ENCODE measurements around the gene ZFHX3. TPM values are rescaled to one million over a fixed set of nuclear protein-coding genes. Genes with fewer than 3 reads are reported as not detected.

ZFHX3 gene
- total RNA-seq, 2 donors from 2014 or later = 0.79 to 2.2 TPM

- Histone ChIP-seq H3K36me3 (ENCODE audit: control insufficient read depth, insufficient read depth, low read length) (no peaks in the 10 kb centered on the region), H3K27ac (ENCODE audit: low read depth, low read length) (no peak overlapping the region), H3K4me3 (ENCODE audit: low read length) (no peak overlapping the region), H3K9ac (ENCODE audit: extremely low read depth, low read length, poor library complexity, severe bottlenecking) (no peak overlapping the region), H3K9me3 (ENCODE audit: control insufficient read depth, low read length) (no peaks in the 10 kb centered on the region), H3K27me3 (ENCODE audit: control insufficient read depth, insufficient read depth, low read length, poor library complexity, severe bottlenecking) (peaks cover 7% of the 10 kb centered on the region), H3K4me1 (ENCODE audit: control insufficient read depth, insufficient read depth, low read length) (no peaks in the 10 kb centered on the region)
- Mint-ChIP-seq H3K27me3 (ENCODE audit: insufficient read depth) (peaks cover 7% of the 10 kb centered on the region), H3K9me3 (no peaks in the 10 kb centered on the region), H3K4me1 (no peaks in the 10 kb centered on the region), H3K36me3 (ENCODE audit: low read depth) (peaks cover 13% of the 10 kb centered on the region), H3K4me3 (no peak overlapping the region), H3K27ac (no peak overlapping the region)
- TF ChIP-seq CTCF (conservative IDR thresholded peaks at IDR 0.05) = no peak
- WGBS, 2 experiments (ENCODE audit: insufficient coverage in 1 of 2, insufficient read length in 1 of 2) = 94 to 96% methylated on average over 10 to 12 of the region's 12 CpGs
- no peak for DNase-seq
Measured at GRCh38 chr16:72793716-72794115, 254.2 kb downstream of the ZFHX3 start.

- WGBS, 2 experiments (ENCODE audit: insufficient coverage in 1 of 2, insufficient read length in 1 of 2) = 96 to 97% methylated on average over 4 to 5 of the region's 5 CpGs
- H3K4me1 ChIP-seq (ENCODE audit: control insufficient read depth, insufficient read depth, low read length) = peaks cover 5% of the 10 kb centered on the region
- H3K4me1 Mint-ChIP-seq = peaks cover 2% of the 10 kb centered on the region
- no peak for TF ChIP-seq CTCF (conservative IDR thresholded peaks at IDR 0.05)
- H3K27ac ChIP-seq (ENCODE audit: low read depth, low read length) = no peak overlapping the region
- no peak overlapping the region for H3K4me3 ChIP-seq (ENCODE audit: low read length)
- H3K36me3 ChIP-seq (ENCODE audit: control insufficient read depth, insufficient read depth, low read length) = no peaks in the 10 kb centered on the region
- H3K27ac Mint-ChIP-seq = no peak overlapping the region
- no peaks in the 10 kb centered on the region for H3K9me3 Mint-ChIP-seq
- no peak for DNase-seq
- H3K27me3 Mint-ChIP-seq (ENCODE audit: insufficient read depth) = peaks cover 12% of the 10 kb centered on the region
- H3K9me3 ChIP-seq (ENCODE audit: control insufficient read depth, low read length) = no peaks in the 10 kb centered on the region
- H3K4me3 Mint-ChIP-seq = no peak overlapping the region
- peaks cover 7% of the 10 kb centered on the region for H3K27me3 ChIP-seq (ENCODE audit: control insufficient read depth, insufficient read depth, low read length, poor library complexity, severe bottlenecking)
- H3K36me3 Mint-ChIP-seq (ENCODE audit: low read depth) = peaks cover 8% of the 10 kb centered on the region
- no peak overlapping the region for H3K9ac ChIP-seq (ENCODE audit: extremely low read depth, low read length, poor library complexity, severe bottlenecking)
Measured at GRCh38 chr16:72793017-72793416, 254.9 kb downstream of the ZFHX3 start.

DNA sequence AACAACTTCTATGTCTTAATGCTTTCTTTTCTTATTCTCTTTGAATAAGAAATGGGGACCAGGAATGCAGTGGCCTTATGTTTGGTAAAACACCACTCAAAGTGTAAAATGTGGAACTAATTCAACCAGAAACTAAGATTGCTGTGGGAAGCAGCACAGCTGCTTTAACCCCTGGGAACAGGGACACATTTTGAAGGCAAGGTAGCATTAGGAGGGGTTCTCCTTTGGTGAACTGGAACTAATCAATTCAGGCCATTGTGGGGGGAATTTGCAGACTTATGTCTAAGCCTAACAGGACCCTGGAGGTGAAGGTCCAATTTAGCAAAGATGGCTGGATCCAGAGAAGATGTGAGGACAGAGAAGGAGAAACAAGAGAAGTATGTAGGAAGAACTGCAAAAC, 256.1 kb downstream of the ZFHX3 start:
- H3K27me3 Mint-ChIP-seq (ENCODE audit: insufficient read depth) = peaks cover 16% of the 10 kb centered on the region
- Histone ChIP-seq H3K36me3 (ENCODE audit: control insufficient read depth, insufficient read depth, low read length) (no peaks in the 10 kb centered on the region), H3K4me1 (ENCODE audit: control insufficient read depth, insufficient read depth, low read length) (peaks cover 5% of the 10 kb centered on the region), H3K4me3 (ENCODE audit: low read length) (no peak overlapping the region), H3K27ac (ENCODE audit: low read depth, low read length) (no peak overlapping the region), H3K9ac (ENCODE audit: extremely low read depth, low read length, poor library complexity, severe bottlenecking) (no peak overlapping the region), H3K9me3 (ENCODE audit: control insufficient read depth, low read length) (no peaks in the 10 kb centered on the region), H3K27me3 (ENCODE audit: control insufficient read depth, insufficient read depth, low read length, poor library complexity, severe bottlenecking) (peaks cover 7% of the 10 kb centered on the region)
- H3K36me3 Mint-ChIP-seq (ENCODE audit: low read depth) = peaks cover 8% of the 10 kb centered on the region
- TF ChIP-seq CTCF (conservative IDR thresholded peaks at IDR 0.05) = no peak
- H3K27ac Mint-ChIP-seq = no peak overlapping the region
- H3K4me3 Mint-ChIP-seq = no peak overlapping the region
- no peaks in the 10 kb centered on the region for H3K9me3 Mint-ChIP-seq
- DNase-seq = no peak
- H3K4me1 Mint-ChIP-seq = peaks cover 8% of the 10 kb centered on the region
